OCI-LY1 (cell line): ENCODE data around the gene PMPCB.
"Not testable (repeated sequence)": the region's sequence is repeated elsewhere in the genome, so short reads cannot be mapped to it uniquely, and the experiment has no call there.

ENCODE experiments used
- CTCF ChIP-seq: fragments of 200-600 bp; sonication (generic), shearing (Covaris generic); IDR thresholded peaks from 2 replicates; pipeline ENCODE4 v1.5.1; 2017; ENCODE audit warnings: mild to moderate bottlenecking, antibody characterized with exemption, low read length, moderate library complexity, mixed read lengths
- EZH2 ChIP-seq: fragments of 200-600 bp; sonication (generic), shearing (Covaris generic); IDR thresholded peaks from 2 replicates; pipeline ENCODE4 v1.8.0; 2017; ENCODE audit warnings: borderline replicate concordance, mixed run types, mild to moderate bottlenecking, antibody characterized with exemption, low read length, moderate library complexity, mixed read lengths

DNA sequence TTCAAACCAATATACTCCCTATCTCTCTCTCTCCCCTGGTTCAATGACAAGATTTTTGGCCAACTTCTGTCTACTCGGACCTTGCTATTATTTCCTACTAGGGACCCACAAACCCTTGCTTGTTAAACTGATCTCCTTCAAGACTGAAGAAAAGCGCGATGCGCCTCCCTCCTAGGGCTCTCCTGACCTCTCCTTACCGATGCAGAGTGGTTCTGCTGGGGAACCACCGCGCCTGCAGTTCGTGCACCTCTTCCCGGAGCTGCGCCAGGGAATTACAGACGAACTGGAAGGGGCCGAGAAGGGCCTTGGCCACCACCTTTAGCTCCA lies 17.6 kb upstream of the PMPCB start:
- TF ChIP-seq CTCF, EZH2: not testable (repeated sequence)
